Nephron (organoid): ENCODE results near the gene TBC1D17.
A peak's percentile ranks its signal among the peaks of the same experiment; 100 is the strongest.

Experiments
- H3K27ac Mint-ChIP-seq, 3 experiments: 2 replicates each; pipeline ENCODE4 v1.8.0; 2020; ENCODE audit warnings: mixed read lengths in 3 of 3, mild to moderate bottlenecking in 2 of 3, moderate library complexity in 1 of 3
- H3K27me3 Mint-ChIP-seq: 2 replicates; pipeline ENCODE4 v1.8.0; 2021; ENCODE audit warnings: low read depth, mild to moderate bottlenecking, moderate library complexity, mixed read lengths
- H3K36me3 Mint-ChIP-seq: 2 replicates; pipeline ENCODE4 v1.8.0; 2020; ENCODE audit warnings: low read depth, mixed read lengths
- H3K4me1 Mint-ChIP-seq: 2 replicates; pipeline ENCODE4 v1.8.0; 2020; ENCODE audit warnings: mixed read lengths
- H3K4me3 Mint-ChIP-seq, 3 experiments: 2 replicates each; pipeline ENCODE4 v1.8.0; 2020; ENCODE audit warnings: mild to moderate bottlenecking in 3 of 3, mixed read lengths in 3 of 3, moderate library complexity in 2 of 3
- H3K9me3 Mint-ChIP-seq: 2 replicates; pipeline ENCODE4 v1.8.0; 2020; ENCODE audit warnings: mixed read lengths
- TF ChIP-seq, protein P1 (sequence below), 3 experiments: fragments of 200-600 bp; sonication (generic); IDR thresholded peaks; one replicate each; pipeline ENCODE4 v1.5.0; 2021; ENCODE audit warnings: antibody characterized with exemption in 3 of 3; ENCODE audit not compliant: unreplicated experiment in 3 of 3

Gene TBC1D17

DNA sequence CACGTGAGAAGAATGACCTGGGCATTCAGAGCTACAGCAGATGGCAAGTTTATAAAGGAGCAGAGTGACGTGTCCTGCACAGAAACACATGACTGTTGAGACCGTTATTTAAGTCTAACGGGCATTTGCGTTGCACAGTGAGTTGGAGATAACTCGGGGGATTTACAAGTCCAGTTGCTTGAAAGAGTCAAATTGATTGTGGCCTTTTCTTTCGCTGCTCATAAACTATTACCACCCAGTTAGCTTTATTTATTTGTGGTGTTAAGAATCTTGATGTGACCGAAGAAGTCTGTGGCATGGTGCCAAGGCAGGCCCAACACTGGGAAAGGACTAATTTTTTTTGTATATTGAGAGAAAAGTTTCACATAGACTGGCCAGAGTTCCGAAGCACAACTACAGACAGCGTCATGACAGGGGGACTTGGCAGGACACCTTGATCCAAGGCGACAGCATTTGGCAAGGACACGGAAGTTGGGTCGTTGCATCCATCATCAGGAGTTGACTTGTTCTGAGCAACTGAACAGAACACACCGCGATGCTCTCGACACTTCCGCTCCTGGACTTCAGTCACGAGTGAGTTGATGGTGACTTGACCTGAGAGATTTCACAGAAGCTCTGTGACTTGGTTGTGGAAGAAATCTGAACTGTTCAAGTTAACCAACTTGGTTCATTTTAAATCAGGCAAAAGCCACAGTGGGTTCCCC is 38.5 kb upstream of the TBC1D17 start:
- no peaks in the 10 kb centered on the region for H3K27me3 Mint-ChIP-seq
- TF ChIP-seq, protein P1, sequence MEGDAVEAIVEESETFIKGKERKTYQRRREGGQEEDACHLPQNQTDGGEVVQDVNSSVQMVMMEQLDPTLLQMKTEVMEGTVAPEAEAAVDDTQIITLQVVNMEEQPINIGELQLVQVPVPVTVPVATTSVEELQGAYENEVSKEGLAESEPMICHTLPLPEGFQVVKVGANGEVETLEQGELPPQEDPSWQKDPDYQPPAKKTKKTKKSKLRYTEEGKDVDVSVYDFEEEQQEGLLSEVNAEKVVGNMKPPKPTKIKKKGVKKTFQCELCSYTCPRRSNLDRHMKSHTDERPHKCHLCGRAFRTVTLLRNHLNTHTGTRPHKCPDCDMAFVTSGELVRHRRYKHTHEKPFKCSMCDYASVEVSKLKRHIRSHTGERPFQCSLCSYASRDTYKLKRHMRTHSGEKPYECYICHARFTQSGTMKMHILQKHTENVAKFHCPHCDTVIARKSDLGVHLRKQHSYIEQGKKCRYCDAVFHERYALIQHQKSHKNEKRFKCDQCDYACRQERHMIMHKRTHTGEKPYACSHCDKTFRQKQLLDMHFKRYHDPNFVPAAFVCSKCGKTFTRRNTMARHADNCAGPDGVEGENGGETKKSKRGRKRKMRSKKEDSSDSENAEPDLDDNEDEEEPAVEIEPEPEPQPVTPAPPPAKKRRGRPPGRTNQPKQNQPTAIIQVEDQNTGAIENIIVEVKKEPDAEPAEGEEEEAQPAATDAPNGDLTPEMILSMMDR (IDR thresholded peaks at IDR 0.05; ENCODE audit: unreplicated experiment in 3 of 3) = no peak
- H3K4me3 Mint-ChIP-seq = no peak overlapping the region
- no peaks in the 10 kb centered on the region for H3K4me1 Mint-ChIP-seq
- no peak overlapping the region for H3K27ac Mint-ChIP-seq
- peaks cover 56% of the 10 kb centered on the region for H3K36me3 Mint-ChIP-seq
- no peaks in the 10 kb centered on the region for H3K9me3 Mint-ChIP-seq

DNA sequence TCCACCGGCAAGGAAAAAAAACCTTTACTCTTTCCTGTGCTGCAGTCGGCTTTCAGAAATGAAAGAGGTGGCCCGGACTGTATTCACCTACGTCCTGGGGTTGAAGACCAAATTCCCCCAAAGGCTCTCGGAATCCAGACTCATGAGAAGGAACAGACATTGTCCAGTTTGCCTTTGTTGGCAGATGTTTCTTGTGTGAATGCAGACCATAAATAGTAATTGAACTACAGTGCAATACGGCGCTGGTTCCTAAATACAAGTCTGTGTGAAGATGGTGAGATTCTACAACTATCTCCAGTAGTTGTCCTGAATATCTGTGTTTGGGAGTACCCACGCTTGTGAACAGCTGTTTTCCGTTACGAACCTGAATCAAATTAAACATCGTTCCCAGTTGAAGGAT is 37.8 kb upstream of the TBC1D17 start:
- Mint-ChIP-seq H3K9me3 (no peaks in the 10 kb centered on the region), H3K4me1 (no peaks in the 10 kb centered on the region), H3K36me3 (peaks cover 54% of the 10 kb centered on the region), H3K27me3 (no peaks in the 10 kb centered on the region), H3K27ac (no peak overlapping the region), H3K4me3 (no peak overlapping the region)
- TF ChIP-seq, protein P1 (IDR thresholded peaks at IDR 0.05; ENCODE audit: unreplicated experiment in 3 of 3) = no peak

DNA sequence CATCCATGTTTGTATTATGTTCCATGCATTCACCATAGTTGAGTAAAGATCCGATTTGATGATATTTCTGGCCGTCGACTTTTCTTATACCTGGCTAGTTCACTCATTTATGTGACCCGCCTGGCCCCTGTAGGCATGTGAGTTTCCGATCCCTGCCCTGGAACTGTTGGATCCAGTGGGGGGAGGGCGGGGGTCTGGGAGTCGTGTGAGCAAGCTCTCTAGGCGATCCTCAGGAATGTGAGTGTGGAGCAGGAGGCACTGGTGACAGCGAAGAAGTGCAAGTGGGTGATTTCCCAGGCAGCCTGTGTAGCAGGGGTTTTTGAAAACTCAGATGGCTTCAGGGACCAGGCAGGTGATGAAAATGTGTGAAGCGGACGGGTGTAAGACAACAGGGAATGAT is 37.2 kb upstream of the TBC1D17 start:
- no peaks in the 10 kb centered on the region for H3K27me3 Mint-ChIP-seq
- peak overlapping the region in 1 of 3 experiments; percentile 68 for H3K27ac Mint-ChIP-seq
- no peak overlapping the region for H3K4me3 Mint-ChIP-seq

DNA sequence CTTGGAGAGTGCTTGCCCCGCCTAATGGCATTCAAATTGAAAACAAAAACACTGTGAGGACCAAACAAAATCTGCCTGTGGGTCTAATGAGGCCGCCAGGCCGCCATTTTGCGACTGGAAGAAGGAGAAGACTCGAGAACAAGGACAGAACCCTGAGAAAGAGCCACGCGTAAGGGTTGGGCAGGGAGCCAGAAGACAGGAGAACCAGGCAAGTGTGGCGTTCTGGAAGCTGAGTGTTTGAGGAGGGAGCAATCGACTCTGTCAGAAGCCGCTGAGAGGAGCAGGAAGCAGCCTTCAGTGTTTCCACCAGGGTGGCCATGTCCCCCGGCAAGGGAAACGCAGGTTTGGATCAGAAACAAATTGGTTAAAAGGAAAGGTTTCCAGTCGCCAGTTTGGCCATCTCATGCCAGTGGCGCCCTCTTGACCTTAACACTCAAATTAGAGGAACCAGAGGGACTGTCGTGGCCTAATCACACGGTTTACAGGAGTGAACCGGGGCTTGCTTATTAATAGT is 36.7 kb upstream of the TBC1D17 start:
- Mint-ChIP-seq H3K27me3 (no peaks in the 10 kb centered on the region), H3K4me1 (no peaks in the 10 kb centered on the region), H3K27ac (peak overlapping the region in 1 of 3 experiments; percentile 68), H3K36me3 (peaks cover 47% of the 10 kb centered on the region), H3K9me3 (no peaks in the 10 kb centered on the region), H3K4me3 (no peak overlapping the region)
- TF ChIP-seq, protein P1 (IDR thresholded peaks at IDR 0.05; ENCODE audit: unreplicated experiment in 3 of 3) = no peak

More for the DNA sequence above, 37.2 kb upstream of the TBC1D17 start:
- Mint-ChIP-seq H3K36me3 (peaks cover 48% of the 10 kb centered on the region), H3K4me1 (no peaks in the 10 kb centered on the region), H3K9me3 (no peaks in the 10 kb centered on the region)
- TF ChIP-seq, protein P1 (IDR thresholded peaks at IDR 0.05; ENCODE audit: unreplicated experiment in 3 of 3) = no peak

DNA sequence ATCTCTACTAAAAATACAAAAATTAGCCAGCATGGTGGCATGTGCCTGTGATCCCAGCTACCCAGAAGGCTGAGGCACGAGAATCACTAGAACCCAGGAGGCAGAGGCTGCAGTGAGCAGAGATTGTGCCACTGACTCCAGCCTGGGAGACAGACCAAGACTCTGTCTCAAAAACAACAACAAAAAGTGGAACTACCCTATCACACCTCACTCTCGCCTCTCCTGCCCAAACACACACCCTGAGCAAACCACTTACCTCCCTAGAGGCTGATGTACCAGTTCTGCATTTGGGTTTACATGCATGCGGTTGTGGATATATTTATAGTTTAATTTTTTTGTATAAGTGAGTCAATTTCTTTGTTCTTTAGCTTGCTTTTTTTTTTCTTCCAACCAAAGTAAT is 34.2 kb upstream of the TBC1D17 start:
- H3K4me1 Mint-ChIP-seq = no peaks in the 10 kb centered on the region
- TF ChIP-seq, protein P1 (IDR thresholded peaks at IDR 0.05; ENCODE audit: unreplicated experiment in 3 of 3) = no peak

More for the DNA sequence above, 34.2 kb upstream of the TBC1D17 start:
- H3K9me3 Mint-ChIP-seq = peaks cover 2% of the 10 kb centered on the region
- no peaks in the 10 kb centered on the region for H3K27me3 Mint-ChIP-seq
- H3K4me3 Mint-ChIP-seq = no peak overlapping the region
- H3K27ac Mint-ChIP-seq = no peak overlapping the region
- peaks cover 42% of the 10 kb centered on the region for H3K36me3 Mint-ChIP-seq
